Keratinocyte (primary cell): ENCODE results near the gene HMCN1. TPM values are rescaled to one million over a fixed set of nuclear protein-coding genes. Genes with fewer than 3 reads are reported as not detected.

Experiments
- DNase-seq: peaks from one replicate; pipeline ENCODE4 v3.0.0-alpha.2; 2011; ENCODE audit warnings: low read depth, missing footprints, low spot score
- FAIRE-seq: peaks from 2 replicates; lab custom pipeline; 2011; peaks lifted over from hg19 to GRCh38; lab: Jason Lieb, UNC
- H2AFZ ChIP-seq: 2 replicates; pipeline ENCODE4 v1.6.0; 2012; ENCODE audit warnings: low read length, control low read depth, inconsistent platforms; ENCODE audit not compliant: control insufficient read depth
- H3K27ac ChIP-seq: 2 replicates; pipeline ENCODE4 v1.5.1; 2011; ENCODE audit warnings: low read length; ENCODE audit not compliant: control insufficient read depth, insufficient read depth
- H3K27me3 ChIP-seq: 3 replicates; pipeline ENCODE4 v1.6.0; 2011; ENCODE audit warnings: low read length; ENCODE audit not compliant: control insufficient read depth, insufficient read depth; ENCODE audit errors: extremely low read depth
- H3K36me3 ChIP-seq, 2 experiments: 2 replicates in 1 of 2; 3 replicates in 1 of 2; pipeline ENCODE4 v1.5.1; 2011; ENCODE audit warnings: low read length in 2 of 2, mild to moderate bottlenecking in 1 of 2; ENCODE audit not compliant: control insufficient read depth in 2 of 2, insufficient read depth in 2 of 2; ENCODE audit errors: extremely low read depth in 1 of 2
- H3K4me1 ChIP-seq: 3 replicates; pipeline ENCODE4 v1.5.1; 2011; ENCODE audit warnings: low read length; ENCODE audit not compliant: control insufficient read depth, insufficient read depth; ENCODE audit errors: extremely low read depth
- H3K4me2 ChIP-seq: 3 replicates; pipeline ENCODE4 v1.6.0; 2011; ENCODE audit warnings: low read depth, low read length; ENCODE audit not compliant: control insufficient read depth, insufficient read depth; ENCODE audit errors: extremely low read depth
- H3K4me3 ChIP-seq, 3 experiments: fragments of 200-600 bp in 1 of 3; sonication (generic) in 1 of 3; 2 replicates in 2 of 3; 3 replicates in 1 of 3; pipeline ENCODE4 v1.5.1; 2011 to 2016; ENCODE audit warnings: low read length in 3 of 3, mild to moderate bottlenecking in 3 of 3, control low read depth in 2 of 3, inconsistent platforms in 1 of 3, low read depth in 1 of 3, mixed read lengths in 1 of 3, mixed run types in 1 of 3, moderate library complexity in 1 of 3; ENCODE audit not compliant: control insufficient read depth in 2 of 3, insufficient read depth in 2 of 3; ENCODE audit errors: extremely low read depth in 1 of 3
- H3K79me2 ChIP-seq: 2 replicates; pipeline ENCODE4 v1.6.0; 2012; ENCODE audit warnings: low read length; ENCODE audit not compliant: control insufficient read depth, insufficient read depth
- H3K9ac ChIP-seq: 3 replicates; pipeline ENCODE4 v1.6.0; 2011; ENCODE audit warnings: low read length; ENCODE audit not compliant: control insufficient read depth, insufficient read depth; ENCODE audit errors: extremely low read depth
- H3K9me1 ChIP-seq: 3 replicates; pipeline ENCODE4 v1.6.0; 2011; ENCODE audit warnings: low read length; ENCODE audit not compliant: control insufficient read depth, insufficient read depth; ENCODE audit errors: extremely low read depth
- H3K9me3 ChIP-seq: 2 replicates; pipeline ENCODE4 v1.5.1; 2012; ENCODE audit warnings: low read depth, low read length; ENCODE audit not compliant: control insufficient read depth
- H4K20me1 ChIP-seq: 3 replicates; pipeline ENCODE4 v1.6.0; 2011; ENCODE audit warnings: low read length; ENCODE audit not compliant: control insufficient read depth, insufficient read depth; ENCODE audit errors: extremely low read depth
- EZH2 ChIP-seq: IDR thresholded peaks from one replicate; pipeline ENCODE4 v1.6.1; 2012; ENCODE audit warnings: inconsistent platforms, mild to moderate bottlenecking, low read length, moderate library complexity
- dilution Hi-C: fragments of 300-500 bp; cut with MboI; formaldehyde crosslinking; loops from one replicate; pipeline ENCODE4 v1.7.0; 2020; ENCODE audit warnings: low sequenced_read_pairs; ENCODE audit not compliant: extremely low pct_ligation_motif_present
- polyA plus RNA-seq, 5 experiments: library from polyadenylated mRNA; depleted of rRNA in 3 of 5; stranded (reverse) in 3 of 5; stranded (forward) in 1 of 5; unstranded in 1 of 5; fragments of >200 nt; gene quantifications; 1 replicate in 1 of 5; 2 replicates in 3 of 5; 3 replicates in 1 of 5; pipeline versions ENCODE4 v1.2.1 to v1.2.3, GENCODE V29; 2011 to 2012; ENCODE audit warnings: missing spikeins in 2 of 5, low read depth in 1 of 5, low replicate concordance in 1 of 5
- TF ChIP-seq, protein P1 (sequence below), 3 experiments: IDR thresholded peaks in 1 of 3; conservative IDR thresholded peaks in 1 of 3; optimal IDR thresholded peaks in 1 of 3; 2 replicates in 2 of 3; 3 replicates in 1 of 3; pipeline versions ENCODE3 to v1.5.1; 2011; ENCODE audit warnings: low read length in 3 of 3, mild to moderate bottlenecking in 3 of 3, moderate library complexity in 2 of 3, control low read depth in 1 of 3, inconsistent platforms in 1 of 3; ENCODE audit not compliant: insufficient read depth in 2 of 3; ENCODE audit errors: extremely low read depth in 1 of 3

HMCN1 gene
- polyA plus RNA-seq, 1 donor (not counting 4 experiments of a cell fraction or from before 2014, with no cell fraction given): 1.8 TPM

DNA sequence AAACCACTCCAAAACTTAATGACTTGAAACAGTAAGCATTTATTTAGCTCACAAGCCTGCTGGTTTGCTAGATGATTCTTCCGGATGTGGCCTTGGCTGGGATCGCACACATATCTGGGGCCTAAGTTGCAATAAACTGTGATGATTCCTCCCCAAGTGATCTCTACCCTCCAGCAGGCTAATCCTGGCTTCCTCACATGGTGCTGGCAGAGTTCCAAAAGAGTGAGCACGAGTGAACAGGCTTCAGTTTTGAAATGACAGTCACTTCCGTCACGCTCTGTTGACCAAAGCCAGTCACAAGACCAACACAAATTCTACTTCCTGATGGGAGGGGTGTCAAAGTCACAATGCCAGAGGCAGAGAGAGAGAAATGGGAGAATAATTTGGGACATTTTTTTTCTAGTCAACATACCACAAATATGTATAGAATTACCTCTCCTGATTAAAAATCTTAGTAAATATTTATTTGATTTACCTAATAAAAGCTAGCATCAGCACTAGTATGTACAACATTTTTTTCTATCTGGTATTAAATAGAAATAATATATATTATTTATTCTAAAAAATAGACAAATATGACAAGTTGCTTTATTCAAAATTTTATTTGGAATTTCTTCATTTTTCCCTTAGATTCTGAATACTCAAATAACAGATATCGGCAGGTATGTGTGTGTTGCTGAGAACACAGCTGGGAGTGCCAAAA lies 348.2 kb downstream of the HMCN1 start:
- Histone ChIP-seq H3K27me3 (no peaks in the 10 kb centered on the region), H4K20me1 (no peaks in the 10 kb centered on the region), H2AFZ (no peak overlapping the region), H3K9ac (no peak overlapping the region), H3K27ac (no peak overlapping the region), H3K36me3 (no peaks in the 10 kb centered on the region), H3K9me1 (no peaks in the 10 kb centered on the region), H3K79me2 (no peaks in the 10 kb centered on the region), H3K4me3 (no peak overlapping the region), H3K4me2 (peak overlapping the region; percentile 9), H3K9me3 (no peaks in the 10 kb centered on the region), H3K4me1 (peaks cover 11% of the 10 kb centered on the region)
- TF ChIP-seq EZH2: no peak
- TF ChIP-seq, protein P1, sequence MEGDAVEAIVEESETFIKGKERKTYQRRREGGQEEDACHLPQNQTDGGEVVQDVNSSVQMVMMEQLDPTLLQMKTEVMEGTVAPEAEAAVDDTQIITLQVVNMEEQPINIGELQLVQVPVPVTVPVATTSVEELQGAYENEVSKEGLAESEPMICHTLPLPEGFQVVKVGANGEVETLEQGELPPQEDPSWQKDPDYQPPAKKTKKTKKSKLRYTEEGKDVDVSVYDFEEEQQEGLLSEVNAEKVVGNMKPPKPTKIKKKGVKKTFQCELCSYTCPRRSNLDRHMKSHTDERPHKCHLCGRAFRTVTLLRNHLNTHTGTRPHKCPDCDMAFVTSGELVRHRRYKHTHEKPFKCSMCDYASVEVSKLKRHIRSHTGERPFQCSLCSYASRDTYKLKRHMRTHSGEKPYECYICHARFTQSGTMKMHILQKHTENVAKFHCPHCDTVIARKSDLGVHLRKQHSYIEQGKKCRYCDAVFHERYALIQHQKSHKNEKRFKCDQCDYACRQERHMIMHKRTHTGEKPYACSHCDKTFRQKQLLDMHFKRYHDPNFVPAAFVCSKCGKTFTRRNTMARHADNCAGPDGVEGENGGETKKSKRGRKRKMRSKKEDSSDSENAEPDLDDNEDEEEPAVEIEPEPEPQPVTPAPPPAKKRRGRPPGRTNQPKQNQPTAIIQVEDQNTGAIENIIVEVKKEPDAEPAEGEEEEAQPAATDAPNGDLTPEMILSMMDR (optimal IDR thresholded peaks at IDR 0.05 in 1 of 3, IDR thresholded peaks at IDR 0.05 in 1 of 3, conservative IDR thresholded peaks at IDR 0.05 in 1 of 3; ENCODE audit: extremely low read depth in 1 of 3, insufficient read depth in 2 of 3, low read length in 3 of 3): no peak
- FAIRE-seq (peak; percentile 88), DNase-seq (peak; percentile 35)
- dilution Hi-C loops: no loop called here

DNA sequence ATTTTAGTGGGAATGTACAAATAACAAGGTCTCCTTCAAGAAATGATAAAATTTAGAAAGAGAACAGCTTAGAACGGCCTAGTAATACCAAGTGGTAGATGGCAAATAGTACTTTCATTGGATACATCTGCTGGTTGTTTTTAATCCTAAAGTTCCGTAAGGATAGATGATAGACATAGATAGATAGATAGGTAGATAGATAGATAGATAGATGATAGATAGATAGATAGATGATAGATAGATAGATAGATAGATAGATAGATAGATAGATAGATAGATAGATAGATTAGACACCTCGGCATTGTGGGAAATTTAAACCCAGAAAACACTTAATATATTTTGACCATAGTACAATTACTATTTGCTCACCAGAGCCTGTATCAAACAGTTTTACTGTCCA lies 352.4 kb downstream of the HMCN1 start:
- no peaks in the 10 kb centered on the region for H3K27me3 ChIP-seq
- no peak overlapping the region for H3K27ac ChIP-seq
- H3K79me2 ChIP-seq: no peaks in the 10 kb centered on the region
- no peak overlapping the region for H3K9ac ChIP-seq
- no peak overlapping the region for H3K4me2 ChIP-seq
- H2AFZ ChIP-seq: no peak overlapping the region
- TF ChIP-seq, protein P1 (optimal IDR thresholded peaks at IDR 0.05 in 1 of 3, IDR thresholded peaks at IDR 0.05 in 1 of 3, conservative IDR thresholded peaks at IDR 0.05 in 1 of 3; ENCODE audit: extremely low read depth in 1 of 3, insufficient read depth in 2 of 3, low read length in 3 of 3): no peak
- TF ChIP-seq EZH2: no peak
- dilution Hi-C loops: no loop called here
- H4K20me1 ChIP-seq: no peaks in the 10 kb centered on the region
- no peak overlapping the region for H3K4me3 ChIP-seq
- FAIRE-seq (no peak), DNase-seq (no peak)
- no peaks in the 10 kb centered on the region for H3K9me3 ChIP-seq
- no peaks in the 10 kb centered on the region for H3K36me3 ChIP-seq
- H3K4me1 ChIP-seq: peaks cover 5% of the 10 kb centered on the region
- no peaks in the 10 kb centered on the region for H3K9me1 ChIP-seq
